GM18505 (cell line): Measurements from ENCODE around the gene MAP3K10.
"Not testable (repeated sequence)": the region's sequence is repeated elsewhere in the genome, so short reads cannot be mapped to it uniquely, and the experiment has no call there.

ENCODE experiments used
- ATAC-seq: cut with Tn5 transposase; IDR thresholded peaks from one replicate; pipeline ENCODE4 v1.9.1; 2021; ENCODE audit not compliant: unreplicated experiment
- POLR2A ChIP-seq: IDR thresholded peaks from 4 replicates; pipeline ENCODE4 v1.6.1; 2011; ENCODE audit warnings: borderline replicate concordance; ENCODE audit not compliant: insufficient read depth, insufficient read length; ENCODE audit errors: extremely low read depth

Gene MAP3K10

GRCh38 chr19:40159744-40160143 is 31.5 kb upstream of the MAP3K10 start:
- no peak for TF ChIP-seq POLR2A
- no peak for ATAC-seq

- no peak for TF ChIP-seq POLR2A
- ATAC-seq, result no peak
These were observed 29.1 kb upstream of the MAP3K10 start for GRCh38 chr19:40162104-40162503.

- ATAC-seq, result peak; percentile 60
- TF ChIP-seq POLR2A, result no peak
These were observed 27.6 kb upstream of the MAP3K10 start for GRCh38 chr19:40163541-40164129.

GRCh38 chr19:40165362-40165937 is 25.8 kb upstream of the MAP3K10 start:
- no peak for ATAC-seq

GRCh38 chr19:40169482-40170302 is 21.5 kb upstream of the MAP3K10 start:
- ATAC-seq, result not testable (repeated sequence)

More at GRCh38 chr19:40165362-40165937, 25.8 kb upstream of the MAP3K10 start:
- TF ChIP-seq POLR2A, result no peak

GRCh38 chr19:40170303-40170989 is 20.8 kb upstream of the MAP3K10 start:
- not testable (repeated sequence) for ATAC-seq

- ATAC-seq, result not testable (repeated sequence)
These were observed 19.9 kb upstream of the MAP3K10 start for GRCh38 chr19:40171293-40171692.

GRCh38 chr19:40174092-40174491 is 17.1 kb upstream of the MAP3K10 start:
- no peak for ATAC-seq
- no peak for TF ChIP-seq POLR2A

GRCh38 chr19:40175820-40176219 is 15.4 kb upstream of the MAP3K10 start:
- no peak for ATAC-seq
- TF ChIP-seq POLR2A, result no peak

GRCh38 chr19:40177286-40178070 is 13.7 kb upstream of the MAP3K10 start:
- no peak for TF ChIP-seq POLR2A
- no peak for ATAC-seq

- ATAC-seq, result no peak
- TF ChIP-seq POLR2A, result no peak
These were observed 12.5 kb upstream of the MAP3K10 start for GRCh38 chr19:40178756-40179155.

GRCh38 chr19:40184273-40184672 is 7.0 kb upstream of the MAP3K10 start:
- ATAC-seq, result no peak
- TF ChIP-seq POLR2A, result no peak
